ENCODE data around the gene SDHAF4. TPM values are rescaled to one million over a fixed set of nuclear protein-coding genes. Genes with fewer than 3 reads are reported as not detected.
"Not testable (repeated sequence)": the region's sequence is repeated elsewhere in the genome, so short reads cannot be mapped to it uniquely, and the experiment has no call there.

Gene SDHAF4
- total RNA-seq, 2 donors from 2014 or later, result 9.6 to 12.0 TPM

GRCh38 chr6:70547313-70547712 is 19.4 kb upstream of the SDHAF4 start:
- Histone ChIP-seq H3K4me1 (no peaks in the 10 kb centered on the region), H3K9ac (ENCODE audit: low read depth in 2 of 2, low read length in 2 of 2) (no peak overlapping the region), H3K27me3 (no peaks in the 10 kb centered on the region), H3K4me3 (no peak overlapping the region), H3K9me3 (no peaks in the 10 kb centered on the region), H3K27ac (no peak overlapping the region), H3K36me3 (no peaks in the 10 kb centered on the region)
- no peak for TF ChIP-seq CTCF (IDR thresholded peaks at IDR 0.05)
- intact Hi-C loops (cut with DNase I), result no loop called here
- no peak for DNase-seq

GRCh38 chr6:70547905-70548304 is 18.8 kb upstream of the SDHAF4 start:
- TF ChIP-seq CTCF (IDR thresholded peaks at IDR 0.05), result no peak
- Histone ChIP-seq H3K27me3 (no peaks in the 10 kb centered on the region), H3K9ac (ENCODE audit: low read depth in 2 of 2, low read length in 2 of 2) (no peak overlapping the region), H3K27ac (no peak overlapping the region), H3K4me1 (no peaks in the 10 kb centered on the region), H3K9me3 (no peaks in the 10 kb centered on the region), H3K36me3 (no peaks in the 10 kb centered on the region), H3K4me3 (no peak overlapping the region)
- intact Hi-C loops (cut with DNase I), result no loop called here
- no peak for DNase-seq

GRCh38 chr6:70549327-70549726 is 17.4 kb upstream of the SDHAF4 start:
- Histone ChIP-seq H3K9ac (ENCODE audit: low read depth in 2 of 2, low read length in 2 of 2) (no peak overlapping the region), H3K27ac (no peak overlapping the region), H3K27me3 (no peaks in the 10 kb centered on the region), H3K4me1 (no peaks in the 10 kb centered on the region), H3K4me3 (no peak overlapping the region), H3K36me3 (no peaks in the 10 kb centered on the region), H3K9me3 (no peaks in the 10 kb centered on the region)
- no peak for TF ChIP-seq CTCF (IDR thresholded peaks at IDR 0.05)
- DNase-seq, result no peak
- intact Hi-C loops (cut with DNase I), result no loop called here

GRCh38 chr6:70551566-70551965 is 15.2 kb upstream of the SDHAF4 start:
- Histone ChIP-seq H3K36me3 (no peaks in the 10 kb centered on the region), H3K4me1 (no peaks in the 10 kb centered on the region), H3K4me3 (no peak overlapping the region), H3K9me3 (no peaks in the 10 kb centered on the region), H3K27me3 (no peaks in the 10 kb centered on the region), H3K27ac (no peak overlapping the region), H3K9ac (ENCODE audit: low read depth in 2 of 2, low read length in 2 of 2) (no peak overlapping the region)
- no peak for TF ChIP-seq CTCF (IDR thresholded peaks at IDR 0.05)
- intact Hi-C loops (cut with DNase I), result loop anchor here (5.0 kb wide), 1 partner anchor 331 kb away; no protein-coding TSS in a partner anchor
- no peak for DNase-seq

GRCh38 chr6:70552286-70552940 is 14.3 kb upstream of the SDHAF4 start:
- H3K4me3 ChIP-seq; H3K9ac ChIP-seq (ENCODE audit: low read depth in 2 of 2, low read length in 2 of 2); H3K27ac ChIP-seq; H3K36me3 ChIP-seq; DNase-seq; H3K9me3 ChIP-seq; H3K4me1 ChIP-seq; H3K27me3 ChIP-seq: not testable (repeated sequence)
- intact Hi-C loops (cut with DNase I), result loop anchor here (5.0 kb wide), 1 partner anchor 330 kb away; no protein-coding TSS in a partner anchor

- no peaks in the 10 kb centered on the region for H3K9me3 ChIP-seq
- no peak overlapping the region for H3K27ac ChIP-seq
- no peaks in the 10 kb centered on the region for H3K4me1 ChIP-seq
- no peak for DNase-seq
- no peaks in the 10 kb centered on the region for H3K27me3 ChIP-seq
- no peaks in the 10 kb centered on the region for H3K36me3 ChIP-seq
- no peak overlapping the region for H3K4me3 ChIP-seq
- H3K9ac ChIP-seq (ENCODE audit: low read depth in 2 of 2, low read length in 2 of 2), result no peak overlapping the region
- intact Hi-C loops (cut with DNase I), result loop anchor here (5.0 kb wide), 1 partner anchor 329 kb away; no protein-coding TSS in a partner anchor
- TF ChIP-seq CTCF (IDR thresholded peaks at IDR 0.05), result no peak
Measured at GRCh38 chr6:70552974-70553373, 13.8 kb upstream of the SDHAF4 start.
